Lower leg skin (tissue), 3 donors: Measurements from ENCODE around the gene PEAK1.

Experiments
- POLR2A ChIP-seq, 2 donors: fragments of 450-650 bp; IDR thresholded peaks; one replicate each; pipeline ENCODE4 v1.6.1; 2016 to 2017; ENCODE audit warnings: antibody characterized with exemption in 2 of 2, mild to moderate bottlenecking in 1 of 2, moderate library complexity in 1 of 2
- TF ChIP-seq, protein P1 (sequence below), 3 donors: fragments of 450-650 bp; IDR thresholded peaks; one replicate each; pipeline ENCODE4 v1.5.1; 2016; ENCODE audit warnings: antibody characterized with exemption in 3 of 3, mild to moderate bottlenecking in 3 of 3, moderate library complexity in 2 of 3

DNA sequence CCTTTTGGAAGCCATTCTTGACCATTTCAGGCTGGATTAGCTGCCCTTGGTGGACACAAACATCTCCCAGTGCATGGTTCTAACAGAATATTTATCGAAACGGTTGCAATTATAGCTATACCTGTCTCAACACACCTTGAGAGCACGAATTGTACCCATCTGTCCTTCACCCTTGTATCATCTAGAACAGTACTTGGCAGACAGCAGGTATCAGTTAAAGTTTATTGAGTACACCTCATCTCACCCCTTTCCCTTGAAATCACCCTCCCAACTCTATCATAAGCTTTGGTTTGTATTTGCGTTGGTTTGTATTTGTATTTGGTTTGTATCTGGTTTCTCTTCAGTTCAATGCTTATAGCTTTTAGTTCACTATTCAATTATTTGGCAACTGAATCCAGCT is 361.4 kb downstream of the PEAK1 start:
- no peak for TF ChIP-seq POLR2A (IDR thresholded peaks at IDR 0.05)
- TF ChIP-seq, protein P1, sequence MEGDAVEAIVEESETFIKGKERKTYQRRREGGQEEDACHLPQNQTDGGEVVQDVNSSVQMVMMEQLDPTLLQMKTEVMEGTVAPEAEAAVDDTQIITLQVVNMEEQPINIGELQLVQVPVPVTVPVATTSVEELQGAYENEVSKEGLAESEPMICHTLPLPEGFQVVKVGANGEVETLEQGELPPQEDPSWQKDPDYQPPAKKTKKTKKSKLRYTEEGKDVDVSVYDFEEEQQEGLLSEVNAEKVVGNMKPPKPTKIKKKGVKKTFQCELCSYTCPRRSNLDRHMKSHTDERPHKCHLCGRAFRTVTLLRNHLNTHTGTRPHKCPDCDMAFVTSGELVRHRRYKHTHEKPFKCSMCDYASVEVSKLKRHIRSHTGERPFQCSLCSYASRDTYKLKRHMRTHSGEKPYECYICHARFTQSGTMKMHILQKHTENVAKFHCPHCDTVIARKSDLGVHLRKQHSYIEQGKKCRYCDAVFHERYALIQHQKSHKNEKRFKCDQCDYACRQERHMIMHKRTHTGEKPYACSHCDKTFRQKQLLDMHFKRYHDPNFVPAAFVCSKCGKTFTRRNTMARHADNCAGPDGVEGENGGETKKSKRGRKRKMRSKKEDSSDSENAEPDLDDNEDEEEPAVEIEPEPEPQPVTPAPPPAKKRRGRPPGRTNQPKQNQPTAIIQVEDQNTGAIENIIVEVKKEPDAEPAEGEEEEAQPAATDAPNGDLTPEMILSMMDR (IDR thresholded peaks at IDR 0.05) = no peak
